Spleen (tissue), 11 donors: Measurements from ENCODE around the gene RIPK3. TPM values are rescaled to one million over a fixed set of nuclear protein-coding genes. Genes with fewer than 3 reads are reported as not detected.
A peak's percentile ranks its signal among the peaks of the same experiment; 100 is the strongest.

Experiments
- DNase-seq: peaks from one replicate; pipeline ENCODE4 v3.0.0-alpha.2; 2020
- H3K27ac ChIP-seq, 8 donors: fragments of 200-600 bp; sonication (generic) in 7 of 8; 1 replicate in 4 of 8; 2 replicates in 4 of 8; pipeline versions ENCODE4 v1.5.0 to v1.8.0; 2016 to 2021; ENCODE audit warnings: inconsistent platforms in 4 of 8, mild to moderate bottlenecking in 4 of 8, moderate library complexity in 1 of 8
- H3K27me3 ChIP-seq, 7 donors: fragments of 200-600 bp; sonication (generic) in 6 of 7; replicated peaks in 1 of 7; 1 replicate in 4 of 7; 2 replicates in 3 of 7; pipeline versions ENCODE4 v1.5.0 to v1.8.0; 2016 to 2021; ENCODE audit warnings: inconsistent platforms in 3 of 7, mild to moderate bottlenecking in 1 of 7
- H3K36me3 ChIP-seq, 6 donors: fragments of 200-600 bp; sonication (generic) in 5 of 6; 1 replicate in 4 of 6; 2 replicates in 2 of 6; pipeline versions ENCODE4 v1.5.0 to v1.8.0; 2016 to 2021; ENCODE audit warnings: inconsistent platforms in 2 of 6
- H3K4me1 ChIP-seq, 6 donors: fragments of 200-600 bp; sonication (generic) in 5 of 6; 1 replicate in 3 of 6; 2 replicates in 3 of 6; pipeline versions ENCODE4 v1.5.0 to v1.8.0; 2016 to 2021; ENCODE audit warnings: inconsistent platforms in 3 of 6
- H3K4me3 ChIP-seq, 8 donors: fragments of 200-600 bp; sonication (generic) in 7 of 8; 1 replicate in 4 of 8; 2 replicates in 4 of 8; pipeline versions ENCODE4 v1.5.0 to v1.8.0; 2016 to 2021; ENCODE audit warnings: inconsistent platforms in 4 of 8, mild to moderate bottlenecking in 4 of 8, moderate library complexity in 2 of 8
- H3K9me3 ChIP-seq, 8 donors: fragments of 200-600 bp; sonication (generic) in 7 of 8; 1 replicate in 4 of 8; 2 replicates in 4 of 8; pipeline versions ENCODE4 v1.5.0 to v1.8.0; 2016 to 2021; ENCODE audit warnings: inconsistent platforms in 4 of 8
- CTCF ChIP-seq, 11 experiments: fragments of 200-600 bp in 7 of 11; fragments of 450-650 bp in 4 of 11; sonication (generic) in 4 of 11; IDR thresholded peaks in 8 of 11; conservative IDR thresholded peaks in 3 of 11; 1 replicate in 7 of 11; 2 replicates in 4 of 11; pipeline versions ENCODE4 v1.4.0 to v1.8.0; 2016 to 2021; ENCODE audit warnings: antibody characterized with exemption in 11 of 11, inconsistent platforms in 4 of 11, mild to moderate bottlenecking in 1 of 11
- POLR2A ChIP-seq, 3 donors: fragments of 450-650 bp; IDR thresholded peaks; one replicate each; pipeline ENCODE4 v1.5.1; 2017; ENCODE audit warnings: antibody characterized with exemption in 3 of 3, mild to moderate bottlenecking in 1 of 3
- POLR2AphosphoS5 ChIP-seq, 3 donors: sonication (generic); formaldehyde crosslinking; IDR thresholded peaks; one replicate each; pipeline ENCODE4 v1.5.1; 2017; ENCODE audit warnings: antibody characterized with exemption in 3 of 3
- WGBS, 5 donors: extraction: QIAGEN DNeasy Blood & Tissue Kit in 3 of 5; methylation state at CpG; one replicate each; pipeline versions ENCODE4 v1.1.5 to v1.1.7; 2013 to 2018; 5-methylcytosine and 5-hydroxymethylcytosine counted together
- intact Hi-C: fragments of 100-400 bp; cut with DNase I; formaldehyde crosslinking; loops from one replicate; pipeline ENCODE4 v1.15.0; 2023; ENCODE audit warnings: low total_unique reads
- polyA plus RNA-seq, 3 donors: library from polyadenylated mRNA; stranded (reverse); fragments of 200-250 nt; gene quantifications; one replicate each; pipeline ENCODE4 v1.2.1, GENCODE V29; 2013
- total RNA-seq, 7 donors: library from RNA; depleted of rRNA in 3 of 7; stranded (reverse); fragments of >200 nt in 3 of 7; fragmentation: NEBNext Ultra II Directional in 4 of 7; extraction: Animal tissue kit (Norgen Biotek cat#: 25700) in 4 of 7; gene quantifications; one replicate each; pipeline versions ENCODE4 v1.1.0 to v1.2.1, GENCODE V29; 2016 to 2021
- donor health status: healthy with polysubstance abuse.
- donor health status: DM: no; HTN: no; CAD: no; lungs with moderate emphysema.
- donor health status: DM: no; HTN: no; CAD: no.
- donor health status: Bipolar disorder and iron deficiency.
- donor health status: healthy.
- donor health status: DM: no; HTN: no; CAD: no.
- donor health status: DM: yes; HTN: yes; CAD: no.

Gene RIPK3
- total and polyA plus RNA-seq, 10 donors: 14.0 to 42.4 (median 28.4) TPM

- H3K27me3 ChIP-seq: peaks cover 0 to 63% (median 11%) of the 10 kb centered on the region in 7 donors
- H3K36me3 ChIP-seq: no peaks in the 10 kb centered on the region
- no peak for TF ChIP-seq POLR2A (IDR thresholded peaks at IDR 0.05)
- no peak for TF ChIP-seq POLR2AphosphoS5 (IDR thresholded peaks at IDR 0.05)
- TF ChIP-seq CTCF (IDR thresholded peaks at IDR 0.05 in 8 of 11, conservative IDR thresholded peaks at IDR 0.05 in 3 of 11): no peak
- no peaks in the 10 kb centered on the region for H3K9me3 ChIP-seq
- intact Hi-C loops: loop anchor here (10.0 kb wide), 1 partner anchor 47 kb away; no protein-coding TSS in a partner anchor
- H3K4me1 ChIP-seq: peaks cover 16 to 60% (median 43%) of the 10 kb centered on the region in 6 donors
- WGBS, 5 donors: 11 to 15% (median 14%) methylated on average over 20 to 21 of the region's 21 CpGs
- no peak for DNase-seq
- H3K4me3 ChIP-seq: peak within 1 kb of the TSS; percentile 25 to 73 (median 38)
- peak within 1 kb of the TSS; percentile 68 to 85 (median 80) for H3K27ac ChIP-seq
These were observed 27.9 kb upstream of the RIPK3 start, which contains the start of gene NFATC4 for GRCh38 chr14:24367514-24368211. Gene NFATC4 (plus strand): TSS chr14:24368184. CDS start chr14:24368341, 157 bp downstream.

- peak; percentile 93 for DNase-seq
- 2 to 5% (median 3%) methylated on average over 28 to 40 of the region's 40 CpGs for WGBS, 5 donors
These were observed 27.1 kb upstream of the RIPK3 start for GRCh38 chr14:24366721-24367513.

DNA sequence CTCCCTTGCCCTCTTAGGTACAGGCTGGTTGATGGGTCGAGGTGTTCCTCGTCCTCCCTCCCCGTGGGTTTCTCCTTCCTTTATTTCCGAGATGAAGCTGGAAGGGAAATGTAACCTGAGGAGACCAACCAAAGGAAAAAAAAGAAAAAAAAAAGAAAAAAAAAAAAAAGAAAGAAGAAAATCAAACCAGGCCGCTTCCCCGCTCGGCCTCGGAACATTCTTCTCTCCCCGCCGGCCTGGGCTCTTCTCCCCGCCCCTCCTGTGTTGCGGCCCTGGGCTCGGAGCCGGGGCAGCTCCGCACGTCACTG lies 26.6 kb upstream of the RIPK3 start:
- TF ChIP-seq POLR2AphosphoS5 (IDR thresholded peaks at IDR 0.05): peak; percentile 84 to 86 (median 85)
- no peak for TF ChIP-seq CTCF (IDR thresholded peaks at IDR 0.05 in 8 of 11, conservative IDR thresholded peaks at IDR 0.05 in 3 of 11)
- no peaks in the 10 kb centered on the region for H3K9me3 ChIP-seq
- H3K27me3 ChIP-seq: peaks cover 0 to 63% (median 11%) of the 10 kb centered on the region in 7 donors
- DNase-seq: no peak
- H3K4me3 ChIP-seq: peak overlapping the region; percentile 16 to 73 (median 36)
- H3K36me3 ChIP-seq: no peaks in the 10 kb centered on the region
- WGBS, 5 donors: 1 to 5% (median 3%) methylated on average over 16 of the region's 16 CpGs
- intact Hi-C loops: loop anchor here (10.0 kb wide), 1 partner anchor 48 kb away; no protein-coding TSS in a partner anchor
- H3K27ac ChIP-seq: peak overlapping the region; percentile 68 to 85 (median 80)
- peaks cover 16 to 57% (median 41%) of the 10 kb centered on the region in 6 donors for H3K4me1 ChIP-seq

More at GRCh38 chr14:24366721-24367513, 27.1 kb upstream of the RIPK3 start:
- peaks cover 16 to 60% (median 41%) of the 10 kb centered on the region in 6 donors for H3K4me1 ChIP-seq
- no peaks in the 10 kb centered on the region for H3K36me3 ChIP-seq
- peak in 2 of 3 donors; percentile 4 to 26 for TF ChIP-seq POLR2AphosphoS5 (IDR thresholded peaks at IDR 0.05)
- no peak for TF ChIP-seq CTCF (IDR thresholded peaks at IDR 0.05 in 8 of 11, conservative IDR thresholded peaks at IDR 0.05 in 3 of 11)
- H3K9me3 ChIP-seq: no peaks in the 10 kb centered on the region
- peak overlapping the region; percentile 68 to 85 (median 80) for H3K27ac ChIP-seq
- intact Hi-C loops: loop anchor here (10.0 kb wide), 1 partner anchor 48 kb away; no protein-coding TSS in a partner anchor
- H3K4me3 ChIP-seq: peak overlapping the region; percentile 18 to 73 (median 36)
- H3K27me3 ChIP-seq: peaks cover 0 to 63% (median 11%) of the 10 kb centered on the region in 7 donors
